ENCODE results near the gene PXDN. TPM values are rescaled to one million over a fixed set of nuclear protein-coding genes. Genes with fewer than 3 reads are reported as not detected.
A peak's percentile ranks its signal among the peaks of the same experiment; 100 is the strongest.

Gene PXDN
- total RNA-seq, 1 donor from 2014 or later, result 459 TPM

DNA sequence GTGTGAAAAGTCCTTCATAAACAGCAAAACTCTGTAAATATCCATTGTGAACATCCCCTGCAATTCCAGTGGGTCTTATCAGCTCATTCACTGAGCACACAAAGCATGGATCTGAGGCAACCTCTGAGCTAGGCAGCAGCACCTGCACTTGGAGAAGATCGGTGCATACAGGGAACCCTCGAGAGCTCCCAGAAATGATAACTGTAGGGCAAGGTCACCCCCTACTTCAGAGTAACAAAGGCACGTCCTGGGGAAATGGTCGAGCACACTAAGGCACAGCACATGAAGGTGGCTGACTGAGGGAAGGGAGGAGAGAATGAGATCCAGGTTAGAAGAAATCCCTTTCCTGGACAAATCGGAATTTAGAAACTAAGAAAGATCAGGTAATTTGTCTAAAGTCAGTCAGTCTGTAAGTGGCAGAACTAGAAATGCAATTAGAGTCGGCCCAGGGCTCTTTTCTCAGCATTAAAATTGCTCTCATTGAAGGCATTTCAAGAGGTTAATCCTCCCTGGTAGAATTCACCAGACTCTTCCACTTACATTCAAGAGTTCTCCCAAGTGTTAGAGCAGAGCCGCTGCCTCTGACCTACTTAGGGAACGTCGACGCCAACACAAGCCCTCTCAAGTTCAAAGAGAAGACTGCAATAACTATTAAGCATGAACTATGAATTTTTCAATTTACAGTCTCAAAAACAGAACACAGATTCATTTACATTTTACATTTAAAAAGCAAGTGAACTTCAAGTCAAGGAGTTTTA, 45.9 kb downstream of the PXDN start:
- no peak overlapping the region for H3K4me3 Mint-ChIP-seq (ENCODE audit: unreplicated experiment)
- H3K4me1 Mint-ChIP-seq (ENCODE audit: unreplicated experiment), result peaks cover 44% of the 10 kb centered on the region
- TF ChIP-seq, protein P1, sequence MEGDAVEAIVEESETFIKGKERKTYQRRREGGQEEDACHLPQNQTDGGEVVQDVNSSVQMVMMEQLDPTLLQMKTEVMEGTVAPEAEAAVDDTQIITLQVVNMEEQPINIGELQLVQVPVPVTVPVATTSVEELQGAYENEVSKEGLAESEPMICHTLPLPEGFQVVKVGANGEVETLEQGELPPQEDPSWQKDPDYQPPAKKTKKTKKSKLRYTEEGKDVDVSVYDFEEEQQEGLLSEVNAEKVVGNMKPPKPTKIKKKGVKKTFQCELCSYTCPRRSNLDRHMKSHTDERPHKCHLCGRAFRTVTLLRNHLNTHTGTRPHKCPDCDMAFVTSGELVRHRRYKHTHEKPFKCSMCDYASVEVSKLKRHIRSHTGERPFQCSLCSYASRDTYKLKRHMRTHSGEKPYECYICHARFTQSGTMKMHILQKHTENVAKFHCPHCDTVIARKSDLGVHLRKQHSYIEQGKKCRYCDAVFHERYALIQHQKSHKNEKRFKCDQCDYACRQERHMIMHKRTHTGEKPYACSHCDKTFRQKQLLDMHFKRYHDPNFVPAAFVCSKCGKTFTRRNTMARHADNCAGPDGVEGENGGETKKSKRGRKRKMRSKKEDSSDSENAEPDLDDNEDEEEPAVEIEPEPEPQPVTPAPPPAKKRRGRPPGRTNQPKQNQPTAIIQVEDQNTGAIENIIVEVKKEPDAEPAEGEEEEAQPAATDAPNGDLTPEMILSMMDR (IDR thresholded peaks at IDR 0.05), result no peak
- DNase-seq (ENCODE audit: extremely low spot score, unreplicated experiment), result no peak
- no peaks in the 10 kb centered on the region for H3K27me3 Mint-ChIP-seq (ENCODE audit: unreplicated experiment)
- H3K9me3 Mint-ChIP-seq (ENCODE audit: unreplicated experiment), result no peaks in the 10 kb centered on the region
- H3K36me3 Mint-ChIP-seq (ENCODE audit: unreplicated experiment), result peaks cover 11% of the 10 kb centered on the region
- peak overlapping the region; percentile 11 for H3K27ac Mint-ChIP-seq (ENCODE audit: unreplicated experiment)

DNA sequence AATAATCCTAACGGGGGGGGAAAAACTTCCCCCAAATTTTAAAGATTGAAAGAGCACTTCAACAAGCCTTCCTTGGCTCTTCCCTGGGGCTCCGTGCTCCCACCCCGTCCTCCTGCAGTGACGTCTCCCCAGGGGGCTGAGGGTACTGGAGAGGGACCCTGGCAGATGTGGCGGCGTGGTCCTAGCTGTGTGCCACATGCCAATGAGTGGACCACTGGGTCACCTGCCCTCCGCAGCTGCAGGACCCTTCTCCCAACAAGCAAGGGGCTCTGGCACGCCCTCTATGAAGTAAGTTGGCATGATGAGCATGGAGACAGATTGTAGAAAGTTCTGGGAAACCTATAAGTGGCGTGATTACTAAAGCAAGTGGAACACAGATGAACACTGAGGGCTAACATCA, 46.7 kb downstream of the PXDN start:
- Mint-ChIP-seq H3K36me3 (ENCODE audit: unreplicated experiment) (peaks cover 12% of the 10 kb centered on the region), H3K9me3 (ENCODE audit: unreplicated experiment) (no peaks in the 10 kb centered on the region), H3K4me3 (ENCODE audit: unreplicated experiment) (no peak overlapping the region), H3K4me1 (ENCODE audit: unreplicated experiment) (peaks cover 43% of the 10 kb centered on the region), H3K27ac (ENCODE audit: unreplicated experiment) (peak overlapping the region; percentile 44), H3K27me3 (ENCODE audit: unreplicated experiment) (no peaks in the 10 kb centered on the region)
- no peak for DNase-seq (ENCODE audit: extremely low spot score, unreplicated experiment)
- TF ChIP-seq, protein P1 (IDR thresholded peaks at IDR 0.05), result no peak

DNA sequence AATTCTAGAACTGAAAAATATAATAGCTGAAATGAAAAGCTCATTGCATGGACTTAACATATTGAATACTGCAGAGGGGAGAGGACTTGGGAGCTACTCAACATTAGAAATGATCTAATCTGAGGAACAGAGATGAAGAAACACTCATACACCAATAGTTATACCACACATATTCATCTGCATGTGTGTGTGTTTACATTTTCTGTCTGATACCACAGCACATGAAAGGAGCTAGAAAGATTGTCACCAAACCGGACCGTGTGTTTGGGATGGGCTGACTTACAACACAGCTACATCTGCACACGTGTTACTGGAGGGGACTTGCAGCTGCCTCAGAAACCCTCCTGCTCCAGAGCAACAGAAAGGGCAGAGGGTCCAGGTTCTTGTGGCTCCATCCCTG, 47.8 kb downstream of the PXDN start:
- Mint-ChIP-seq H3K36me3 (ENCODE audit: unreplicated experiment) (peaks cover 14% of the 10 kb centered on the region), H3K4me1 (ENCODE audit: unreplicated experiment) (peaks cover 33% of the 10 kb centered on the region), H3K27me3 (ENCODE audit: unreplicated experiment) (no peaks in the 10 kb centered on the region), H3K9me3 (ENCODE audit: unreplicated experiment) (no peaks in the 10 kb centered on the region), H3K4me3 (ENCODE audit: unreplicated experiment) (no peak overlapping the region), H3K27ac (ENCODE audit: unreplicated experiment) (no peak overlapping the region)
- TF ChIP-seq, protein P1 (IDR thresholded peaks at IDR 0.05), result no peak
- no peak for DNase-seq (ENCODE audit: extremely low spot score, unreplicated experiment)

DNA sequence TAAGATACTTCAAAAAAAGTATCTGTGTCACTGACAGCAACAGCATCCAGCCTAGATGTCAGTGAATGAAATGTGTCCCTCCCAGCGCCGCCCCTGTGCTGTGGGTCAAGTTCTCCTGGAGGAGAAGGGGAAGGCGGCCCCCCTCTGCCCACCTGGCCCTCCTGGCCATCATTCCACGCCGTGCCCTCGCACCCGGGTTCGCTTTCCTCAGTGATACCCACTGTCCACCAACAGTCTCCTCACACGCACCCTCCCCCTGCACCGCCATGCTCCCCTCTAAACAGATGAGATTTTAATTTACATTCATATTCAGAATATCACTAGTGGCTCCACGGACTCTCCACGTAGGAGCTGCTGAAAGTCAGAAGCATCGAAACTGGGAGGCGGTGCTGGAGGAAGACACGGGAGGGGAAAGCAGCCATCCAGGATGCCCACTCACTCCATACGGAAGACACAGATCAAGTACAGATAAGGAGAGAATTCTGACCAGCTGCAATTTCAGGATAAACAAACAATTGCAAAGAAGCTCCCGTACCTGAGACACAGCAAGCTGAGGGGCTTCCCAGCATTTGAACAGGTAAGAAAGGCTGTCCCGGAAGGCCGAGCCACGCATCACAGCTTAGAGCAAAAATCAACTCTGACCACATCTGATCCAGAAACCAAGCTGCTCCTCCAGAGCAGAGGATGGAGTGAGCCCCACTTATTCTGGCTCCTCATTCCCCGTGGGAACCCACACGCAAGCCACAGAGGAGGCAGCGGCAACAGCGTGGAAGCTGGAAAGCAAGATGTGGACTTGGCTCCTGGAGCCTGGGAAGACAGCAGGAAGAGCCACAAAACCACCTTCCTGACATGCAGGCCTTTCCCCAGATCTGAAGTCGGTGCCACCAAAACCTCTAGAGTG, 49.7 kb downstream of the PXDN start:
- DNase-seq (ENCODE audit: extremely low spot score, unreplicated experiment), result no peak
- no peak overlapping the region for H3K27ac Mint-ChIP-seq (ENCODE audit: unreplicated experiment)
- H3K4me1 Mint-ChIP-seq (ENCODE audit: unreplicated experiment), result peaks cover 27% of the 10 kb centered on the region

More for the DNA sequence above, 49.7 kb downstream of the PXDN start:
- Mint-ChIP-seq H3K36me3 (ENCODE audit: unreplicated experiment) (peaks cover 22% of the 10 kb centered on the region), H3K4me3 (ENCODE audit: unreplicated experiment) (no peak overlapping the region), H3K27me3 (ENCODE audit: unreplicated experiment) (no peaks in the 10 kb centered on the region), H3K9me3 (ENCODE audit: unreplicated experiment) (no peaks in the 10 kb centered on the region)
- TF ChIP-seq, protein P1 (IDR thresholded peaks at IDR 0.05), result no peak

All from osteocyte (in vitro differentiated cells).